ENCODE measurements around the gene ZNF232.

GRCh38 chr17:5126719-5127488 lies 15.2 kb upstream of the ZNF232 start:
- TF ChIP-seq CTCF (IDR thresholded peaks at IDR 0.05) (no peak), POLR2A (IDR thresholded peaks at IDR 0.05) (no peak)
